ENCODE results near the gene RHOV. TPM values are rescaled to one million over a fixed set of nuclear protein-coding genes. Genes with fewer than 3 reads are reported as not detected.

The RHOV gene, protein sequence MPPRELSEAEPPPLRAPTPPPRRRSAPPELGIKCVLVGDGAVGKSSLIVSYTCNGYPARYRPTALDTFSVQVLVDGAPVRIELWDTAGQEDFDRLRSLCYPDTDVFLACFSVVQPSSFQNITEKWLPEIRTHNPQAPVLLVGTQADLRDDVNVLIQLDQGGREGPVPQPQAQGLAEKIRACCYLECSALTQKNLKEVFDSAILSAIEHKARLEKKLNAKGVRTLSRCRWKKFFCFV
- total RNA-seq (2022; extraction: Qiagen RNA extraction; ENCODE audit: low read depth): 4.9 to 6.1 TPM (median 5.3 TPM) in 5 replicates

DNA sequence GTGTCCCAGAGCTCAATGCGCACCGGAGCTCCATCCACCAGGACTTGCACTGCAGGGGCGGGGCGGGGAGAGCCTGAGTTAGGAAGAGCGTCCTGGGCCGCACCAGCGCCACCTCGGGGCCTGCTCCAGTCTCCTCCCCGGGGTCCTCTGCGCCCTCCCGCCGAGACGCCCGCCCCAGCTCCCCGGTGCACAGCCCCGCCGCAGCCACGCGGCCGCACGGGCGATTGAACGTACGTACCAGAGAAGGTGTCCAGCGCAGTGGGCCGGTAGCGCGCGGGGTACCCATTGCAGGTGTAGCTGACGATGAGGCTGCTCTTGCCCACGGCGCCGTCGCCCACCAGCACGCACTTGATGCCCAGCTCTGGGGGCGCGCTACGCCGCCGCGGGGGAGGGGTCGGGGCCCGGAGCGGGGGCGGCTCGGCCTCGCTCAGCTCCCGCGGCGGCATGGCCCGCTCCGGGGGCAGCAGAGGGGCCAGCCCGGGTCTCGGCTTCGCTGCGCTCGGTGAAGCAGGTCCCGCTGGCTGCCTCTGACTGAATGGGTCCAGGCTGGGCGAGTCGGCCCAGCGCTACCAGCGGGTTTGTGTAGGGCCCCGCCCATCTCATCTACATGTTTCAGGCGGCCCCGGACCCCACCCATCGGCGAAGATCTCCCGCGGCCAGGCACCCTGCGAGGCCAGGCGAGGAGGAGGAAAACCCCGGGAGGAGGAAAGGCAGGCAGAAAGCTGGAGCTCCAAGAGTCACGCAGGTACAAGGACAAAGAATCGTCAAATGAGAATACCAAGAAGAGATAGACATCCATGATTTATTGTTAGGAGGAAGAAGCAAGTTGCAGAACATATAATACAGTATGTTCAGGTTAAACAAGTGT, at the start of gene RHOV:
Gene RHOV, minus strand, starts transcription at position 541 of the 868 bp plus-strand sequence. Its CDS starts 95 bp downstream, at position 446.

DNA sequence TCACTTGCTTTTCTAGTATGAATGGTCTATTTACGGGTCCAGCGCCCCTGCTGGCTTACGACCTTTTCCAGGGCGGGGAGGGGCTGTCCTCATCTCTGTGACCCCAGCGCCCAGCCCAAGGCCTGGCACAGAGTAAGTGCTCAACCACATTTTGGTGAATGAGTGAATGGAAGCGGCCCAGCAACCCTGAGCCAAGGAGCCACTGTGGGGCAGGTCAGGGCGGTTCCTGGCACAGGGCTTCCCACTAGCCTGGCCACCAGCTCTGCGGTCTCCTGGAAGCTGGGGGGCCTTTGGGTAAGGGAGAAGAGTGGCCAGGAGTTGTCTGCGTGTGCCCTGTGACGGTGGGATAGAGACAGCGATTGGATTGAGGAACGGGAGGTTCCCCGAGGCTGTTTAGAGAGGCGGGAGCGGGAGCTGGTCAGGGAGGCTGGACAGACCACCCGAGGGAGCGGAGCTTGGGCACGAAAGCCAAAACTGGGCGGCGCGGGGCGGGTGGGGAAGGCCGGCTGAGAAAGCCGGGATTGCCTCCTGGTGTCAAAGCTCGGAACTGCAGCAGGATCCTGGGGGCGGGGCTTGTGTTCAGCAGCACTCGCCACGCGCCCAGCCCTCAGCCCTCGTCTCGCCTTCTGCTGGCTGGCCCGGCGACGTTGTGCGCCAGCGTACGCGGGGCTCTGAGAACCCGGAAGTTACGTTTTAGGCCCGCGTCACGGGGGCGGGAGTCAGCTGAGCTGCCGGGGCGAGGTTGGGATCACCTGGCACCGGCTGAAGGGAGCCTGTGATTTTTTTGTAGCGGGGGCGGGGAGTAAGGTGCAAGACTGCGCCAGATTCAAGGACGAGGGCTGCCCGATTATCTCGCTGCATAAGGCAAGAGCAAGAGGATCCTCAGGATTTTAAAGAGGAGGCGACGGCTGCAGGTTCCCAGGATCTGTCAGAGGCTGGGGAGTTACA, 20.0 kb upstream of the RHOV start, which contains the start of gene VPS18:
Gene VPS18, plus strand, starts transcription at position 718 of the 948 bp plus-strand sequence. CDS start 319 bp downstream, outside the sequence.

DNA sequence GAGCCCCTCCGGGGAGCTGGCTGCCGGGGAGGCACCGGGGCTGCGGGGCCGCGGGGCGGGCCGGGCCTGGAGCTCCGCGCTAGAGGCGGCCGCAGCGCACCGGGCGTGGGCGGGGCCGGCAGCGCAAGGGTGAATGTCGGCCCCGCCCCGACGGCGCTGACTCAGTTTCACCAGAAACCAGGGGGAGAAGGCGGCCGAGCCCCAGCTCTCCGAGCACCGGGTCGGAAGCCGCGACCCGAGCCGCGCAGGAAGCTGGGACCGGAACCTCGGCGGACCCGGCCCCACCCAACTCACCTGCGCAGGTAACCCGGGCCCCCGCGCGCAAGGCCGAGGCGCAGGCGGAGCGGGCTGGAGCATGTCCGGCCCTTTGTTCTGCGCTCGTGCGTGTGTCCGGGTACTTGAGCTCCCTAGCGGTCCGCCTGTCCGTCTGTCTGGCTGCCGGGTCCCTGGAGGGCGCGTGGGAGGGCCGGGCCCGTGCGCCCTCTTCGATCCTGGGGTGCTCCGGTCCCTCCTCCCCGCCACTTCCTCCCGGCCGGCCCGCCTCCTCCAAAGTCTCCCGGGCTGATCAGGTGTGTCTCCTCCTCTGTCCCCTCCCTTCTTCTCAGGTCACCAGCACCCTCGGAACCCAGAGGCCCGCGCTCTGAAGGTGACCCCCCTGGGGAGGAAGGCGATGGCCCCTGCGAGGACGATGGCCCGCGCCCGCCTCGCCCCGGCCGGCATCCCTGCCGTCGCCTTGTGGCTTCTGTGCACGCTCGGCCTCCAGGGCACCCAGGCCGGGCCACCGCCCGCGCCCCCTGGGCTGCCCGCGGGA, 29.9 kb downstream of the RHOV start, which contains the start of gene SPINT1:
Gene SPINT1, plus strand, starts transcription at position 164 of the 811 bp plus-strand sequence. Its CDS starts 507 bp downstream, at position 671.

DNA sequence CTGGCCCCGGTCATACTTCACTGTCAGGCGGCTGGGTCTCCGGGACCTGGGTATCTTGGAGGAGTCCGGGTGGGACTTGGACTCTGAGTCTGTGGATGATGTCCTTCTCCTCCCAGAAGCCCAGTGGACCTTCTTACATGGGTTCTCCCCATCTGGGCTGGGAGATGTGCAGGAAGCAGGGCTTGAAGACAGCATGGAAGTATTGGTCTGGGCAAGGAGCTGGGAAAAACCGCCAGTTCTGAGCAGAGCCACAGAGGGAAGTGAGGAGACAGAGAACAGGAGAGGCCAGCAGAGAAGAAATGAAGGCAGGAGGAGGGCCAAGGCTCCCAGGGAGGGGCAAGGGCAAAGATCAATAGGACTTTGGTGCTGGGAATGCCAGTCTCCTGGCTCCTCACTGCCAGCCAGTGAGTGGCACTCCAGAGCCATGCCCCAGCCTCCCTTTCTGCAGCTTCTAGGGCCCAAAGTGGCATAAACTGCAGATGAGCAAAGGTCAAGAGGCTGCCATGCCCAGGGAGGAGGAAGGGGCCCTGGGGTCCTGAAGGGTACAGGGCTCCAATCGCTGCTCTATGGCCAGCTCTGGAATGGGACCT, 45.5 kb downstream of the RHOV start, which contains the start of gene PPP1R14D:
Gene PPP1R14D, minus strand, starts transcription at position 262 of the 590 bp plus-strand sequence. Its CDS starts 67 bp downstream, at position 195.

Other genes with a start within 250 kb of the RHOV start
- gene RAD51, start 179.1 kb downstream of the RHOV start, total RNA-seq (2022; extraction: Qiagen RNA extraction; ENCODE audit: low read depth): 17.5 to 20.8 TPM (median 18.8 TPM) in 5 replicates
- gene RMDN3, start 119.0 kb downstream of the RHOV start, total RNA-seq (2022; extraction: Qiagen RNA extraction; ENCODE audit: low read depth): 21.9 to 25.0 TPM (median 24.0 TPM) in 5 replicates
- 6.8 to 8.8 TPM (median 7.4 TPM) in 5 replicates for gene GCHFR, start 110.2 kb downstream of the RHOV start, total RNA-seq (2022; extraction: Qiagen RNA extraction; ENCODE audit: low read depth)
- 0.07 to 0.14 TPM (median 0.12 TPM) in 4 of 5 replicates, not detected in the other for gene C15orf62, start 104.3 kb downstream of the RHOV start, total RNA-seq (2022; extraction: Qiagen RNA extraction; ENCODE audit: low read depth)
- 17.6 to 19.5 TPM (median 18.1 TPM) in 5 replicates for gene ZFYVE19, start 67.1 kb downstream of the RHOV start, total RNA-seq (2022; extraction: Qiagen RNA extraction; ENCODE audit: low read depth)
- gene DNAJC17, start 66.8 kb downstream of the RHOV start, total RNA-seq (2022; extraction: Qiagen RNA extraction; ENCODE audit: low read depth): 20.9 to 26.7 TPM (median 24.3 TPM) in 5 replicates
- 0.19 to 0.35 TPM (median 0.28 TPM) in 3 of 5 replicates, not detected in the others for gene PPP1R14D, start 45.5 kb downstream of the RHOV start, total RNA-seq (2022; extraction: Qiagen RNA extraction; ENCODE audit: low read depth)
- gene SPINT1, start 30.2 kb downstream of the RHOV start, total RNA-seq (2022; extraction: Qiagen RNA extraction; ENCODE audit: low read depth): 0.79 to 1.1 TPM (median 0.85 TPM) in 5 replicates
- gene VPS18, start 20.2 kb upstream of the RHOV start, total RNA-seq (2022; extraction: Qiagen RNA extraction; ENCODE audit: low read depth): 21.5 to 25.1 TPM (median 22.6 TPM) in 5 replicates
- 0.40 to 0.63 TPM (median 0.51 TPM) in 5 replicates for gene DLL4, start 55.1 kb upstream of the RHOV start, total RNA-seq (2022; extraction: Qiagen RNA extraction; ENCODE audit: low read depth)
- 3.5 to 6.9 TPM (median 3.9 TPM) in 5 replicates for gene CHAC1, start 79.2 kb upstream of the RHOV start, total RNA-seq (2022; extraction: Qiagen RNA extraction; ENCODE audit: low read depth)
- 12.7 to 14.4 TPM (median 13.7 TPM) in 5 replicates for gene INO80, start 242.0 kb upstream of the RHOV start, total RNA-seq (2022; extraction: Qiagen RNA extraction; ENCODE audit: low read depth)